PFSK-1 (cell line): Measurements from ENCODE around the gene ST6GAL2. TPM values are rescaled to one million over a fixed set of nuclear protein-coding genes. Genes with fewer than 3 reads are reported as not detected.

Source experiments
- FOXP2 ChIP-seq: optimal IDR thresholded peaks from 2 replicates; pipeline ENCODE3; 2011; ENCODE audit warnings: borderline replicate concordance, control low read depth, inconsistent platforms; ENCODE audit not compliant: insufficient read depth; ENCODE audit errors: extremely low read length, extremely low read depth
- POLR2AphosphoS5 ChIP-seq: IDR thresholded peaks from 2 replicates; pipeline ENCODE4 v1.6.1; 2012; ENCODE audit warnings: low read depth, mild to moderate bottlenecking, control low read depth, low read length, moderate library complexity
- SIN3A ChIP-seq: IDR thresholded peaks from 2 replicates; pipeline ENCODE4 v1.6.1; 2012; ENCODE audit warnings: mild to moderate bottlenecking, low read length, moderate library complexity, borderline replicate concordance; ENCODE audit not compliant: insufficient read depth
- TAF1 ChIP-seq: IDR thresholded peaks from 2 replicates; pipeline ENCODE4 v1.6.1; 2012; ENCODE audit warnings: low read length, control low read depth, borderline replicate concordance; ENCODE audit not compliant: insufficient read depth
- polyA plus RNA-seq: library from polyadenylated mRNA; unstranded; fragments of >200 nt; gene quantifications from one replicate; pipeline ENCODE4 v1.2.1, GENCODE V29; 2012; ENCODE audit warnings: low read depth, missing spikeins; ENCODE audit not compliant: insufficient read length
- TF ChIP-seq, protein P1 (sequence below), 2 experiments: IDR thresholded peaks; 2 replicates each; pipeline versions ENCODE4 v1.6.1 to v1.8.0; 2011 to 2012; ENCODE audit warnings: low read depth in 2 of 2, low read length in 2 of 2, control low read depth in 1 of 2, inconsistent platforms in 1 of 2, mild to moderate bottlenecking in 1 of 2, moderate library complexity in 1 of 2; ENCODE audit not compliant: insufficient read depth in 1 of 2

Gene ST6GAL2, protein sequence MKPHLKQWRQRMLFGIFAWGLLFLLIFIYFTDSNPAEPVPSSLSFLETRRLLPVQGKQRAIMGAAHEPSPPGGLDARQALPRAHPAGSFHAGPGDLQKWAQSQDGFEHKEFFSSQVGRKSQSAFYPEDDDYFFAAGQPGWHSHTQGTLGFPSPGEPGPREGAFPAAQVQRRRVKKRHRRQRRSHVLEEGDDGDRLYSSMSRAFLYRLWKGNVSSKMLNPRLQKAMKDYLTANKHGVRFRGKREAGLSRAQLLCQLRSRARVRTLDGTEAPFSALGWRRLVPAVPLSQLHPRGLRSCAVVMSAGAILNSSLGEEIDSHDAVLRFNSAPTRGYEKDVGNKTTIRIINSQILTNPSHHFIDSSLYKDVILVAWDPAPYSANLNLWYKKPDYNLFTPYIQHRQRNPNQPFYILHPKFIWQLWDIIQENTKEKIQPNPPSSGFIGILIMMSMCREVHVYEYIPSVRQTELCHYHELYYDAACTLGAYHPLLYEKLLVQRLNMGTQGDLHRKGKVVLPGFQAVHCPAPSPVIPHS
- polyA plus RNA-seq, result 1.3 TPM

DNA sequence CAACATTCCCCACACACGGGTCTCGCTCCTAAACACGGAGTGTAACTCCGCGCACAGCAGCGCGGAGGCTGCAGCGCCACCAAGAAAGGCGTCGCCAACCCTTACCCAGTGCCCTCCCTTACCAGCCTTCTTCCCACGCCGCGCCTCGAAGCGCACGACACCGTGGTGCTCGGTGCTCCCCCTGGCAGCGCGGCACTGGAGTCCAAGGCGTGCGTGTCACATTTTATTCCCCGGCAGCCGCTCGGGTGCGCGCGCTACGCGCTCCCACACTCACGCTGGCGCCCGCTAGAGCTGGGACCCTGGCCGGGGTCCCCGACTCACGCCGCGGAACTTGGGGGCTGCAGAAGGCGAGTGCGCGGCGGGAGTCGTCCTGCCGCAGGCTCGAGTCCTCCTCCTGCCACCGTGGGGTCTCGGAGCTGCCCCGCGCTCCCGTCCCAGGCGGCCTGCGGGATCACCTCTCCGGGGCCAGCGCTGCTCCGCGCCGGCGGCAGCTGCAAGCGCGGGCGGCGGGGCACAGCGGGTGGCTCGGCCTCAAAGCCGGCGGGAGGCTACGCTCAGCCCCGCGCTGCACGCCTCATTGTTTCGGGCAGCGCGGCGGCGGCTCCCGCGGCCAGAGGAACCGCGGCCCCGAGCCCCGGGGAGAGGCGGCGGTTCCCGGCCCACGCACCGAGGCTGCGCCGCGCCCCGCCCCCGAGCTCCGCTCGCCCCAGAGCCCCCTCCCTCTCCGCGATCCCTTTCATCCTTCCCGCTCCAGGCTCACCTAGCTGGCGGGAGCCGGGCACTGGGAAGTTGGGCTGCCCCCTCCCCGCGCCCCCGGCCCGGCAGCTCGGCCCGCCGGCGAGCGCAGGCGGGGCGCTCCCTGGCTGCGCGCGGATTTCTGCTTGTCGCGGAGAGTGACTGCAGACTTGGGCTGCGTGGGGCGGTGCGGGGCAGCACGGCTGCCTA is at the start of gene ST6GAL2:
Gene ST6GAL2, minus strand, starts transcription at position 197 of the 945 bp plus-strand sequence. CDS start 42,190 bp downstream, outside the sequence.
- no peak for TF ChIP-seq POLR2AphosphoS5
- TF ChIP-seq TAF1, result no peak
- TF ChIP-seq, protein P1, sequence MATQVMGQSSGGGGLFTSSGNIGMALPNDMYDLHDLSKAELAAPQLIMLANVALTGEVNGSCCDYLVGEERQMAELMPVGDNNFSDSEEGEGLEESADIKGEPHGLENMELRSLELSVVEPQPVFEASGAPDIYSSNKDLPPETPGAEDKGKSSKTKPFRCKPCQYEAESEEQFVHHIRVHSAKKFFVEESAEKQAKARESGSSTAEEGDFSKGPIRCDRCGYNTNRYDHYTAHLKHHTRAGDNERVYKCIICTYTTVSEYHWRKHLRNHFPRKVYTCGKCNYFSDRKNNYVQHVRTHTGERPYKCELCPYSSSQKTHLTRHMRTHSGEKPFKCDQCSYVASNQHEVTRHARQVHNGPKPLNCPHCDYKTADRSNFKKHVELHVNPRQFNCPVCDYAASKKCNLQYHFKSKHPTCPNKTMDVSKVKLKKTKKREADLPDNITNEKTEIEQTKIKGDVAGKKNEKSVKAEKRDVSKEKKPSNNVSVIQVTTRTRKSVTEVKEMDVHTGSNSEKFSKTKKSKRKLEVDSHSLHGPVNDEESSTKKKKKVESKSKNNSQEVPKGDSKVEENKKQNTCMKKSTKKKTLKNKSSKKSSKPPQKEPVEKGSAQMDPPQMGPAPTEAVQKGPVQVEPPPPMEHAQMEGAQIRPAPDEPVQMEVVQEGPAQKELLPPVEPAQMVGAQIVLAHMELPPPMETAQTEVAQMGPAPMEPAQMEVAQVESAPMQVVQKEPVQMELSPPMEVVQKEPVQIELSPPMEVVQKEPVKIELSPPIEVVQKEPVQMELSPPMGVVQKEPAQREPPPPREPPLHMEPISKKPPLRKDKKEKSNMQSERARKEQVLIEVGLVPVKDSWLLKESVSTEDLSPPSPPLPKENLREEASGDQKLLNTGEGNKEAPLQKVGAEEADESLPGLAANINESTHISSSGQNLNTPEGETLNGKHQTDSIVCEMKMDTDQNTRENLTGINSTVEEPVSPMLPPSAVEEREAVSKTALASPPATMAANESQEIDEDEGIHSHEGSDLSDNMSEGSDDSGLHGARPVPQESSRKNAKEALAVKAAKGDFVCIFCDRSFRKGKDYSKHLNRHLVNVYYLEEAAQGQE (IDR thresholded peaks at IDR 0.05; ENCODE audit: insufficient read depth in 1 of 2, low read depth in 2 of 2, low read length in 2 of 2), result no peak
- no peak for TF ChIP-seq FOXP2
- TF ChIP-seq SIN3A, result no peak

DNA sequence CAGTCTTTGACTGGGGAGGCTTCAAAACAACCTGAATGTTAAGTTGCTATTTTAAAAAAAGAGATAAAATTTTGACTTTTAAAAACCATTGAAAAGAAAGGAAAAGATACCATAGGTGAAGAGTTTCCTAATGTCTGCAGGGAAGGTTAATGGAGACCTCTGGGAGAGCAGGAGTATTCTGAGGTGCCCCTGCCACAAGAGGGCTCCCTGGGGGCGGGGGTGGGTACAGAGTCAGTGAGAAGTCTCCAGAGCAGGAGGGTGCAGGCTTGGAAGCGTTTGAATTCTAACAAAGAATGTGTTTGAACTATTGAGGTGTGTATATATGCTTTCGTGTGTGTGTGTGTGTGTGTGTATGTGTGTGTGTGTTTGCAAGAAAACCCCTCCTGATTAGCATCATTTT is 46.7 kb upstream of the ST6GAL2 start:
- TF ChIP-seq SIN3A (no peak), TAF1 (no peak), FOXP2 (no peak), POLR2AphosphoS5 (no peak)
- TF ChIP-seq, protein P1 (IDR thresholded peaks at IDR 0.05; ENCODE audit: insufficient read depth in 1 of 2, low read depth in 2 of 2, low read length in 2 of 2), result no peak

DNA sequence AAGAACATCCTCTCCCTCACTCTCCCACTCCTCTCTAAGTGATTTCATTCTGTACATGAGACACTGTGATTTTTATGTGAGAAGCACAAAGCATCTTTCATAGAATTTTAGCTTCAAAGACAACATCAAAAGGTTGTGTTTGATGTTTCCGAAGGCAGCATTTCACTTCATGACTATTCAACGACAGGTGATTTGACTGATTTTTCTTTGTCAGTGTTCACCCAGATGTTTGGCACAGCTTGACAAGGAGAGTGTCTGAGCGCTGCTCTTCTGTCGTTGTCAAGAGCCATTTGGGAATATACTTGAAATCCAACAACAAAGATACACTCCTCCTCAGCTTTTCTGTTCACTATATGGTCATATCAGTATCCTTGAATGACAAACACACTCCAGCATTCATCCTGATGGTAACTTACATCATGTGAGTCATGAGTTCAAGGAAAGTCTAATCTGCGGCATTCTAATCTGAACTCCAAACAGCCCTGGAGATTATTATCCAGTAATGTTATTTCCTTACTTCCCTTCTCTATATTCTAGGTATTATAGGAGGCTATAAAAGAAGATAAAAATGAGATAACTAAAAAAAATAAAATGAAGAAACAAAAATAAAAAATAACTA is 45.9 kb upstream of the ST6GAL2 start:
- TF ChIP-seq, protein P1 (IDR thresholded peaks at IDR 0.05; ENCODE audit: insufficient read depth in 1 of 2, low read depth in 2 of 2, low read length in 2 of 2), result no peak
- no peak for TF ChIP-seq TAF1

DNA sequence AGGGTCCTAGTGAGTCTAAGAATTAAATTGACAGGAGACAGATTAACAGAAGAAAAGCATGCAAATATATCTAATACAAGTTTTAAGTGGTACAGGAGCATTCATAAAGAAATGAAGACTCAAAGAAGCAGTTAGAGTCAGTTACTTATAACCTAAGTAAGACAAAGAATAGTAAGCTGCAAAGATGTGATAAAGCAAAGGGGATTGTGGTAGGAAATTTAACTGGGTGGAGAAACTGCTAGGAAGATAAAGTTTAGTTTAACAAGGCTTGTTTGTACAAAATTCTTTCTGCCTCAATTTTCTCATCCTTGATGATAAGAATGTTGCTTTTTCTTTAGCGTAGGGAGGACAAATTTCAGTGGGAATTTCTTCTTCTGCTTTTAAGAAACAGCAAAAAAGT is 35.5 kb upstream of the ST6GAL2 start:
- TF ChIP-seq SIN3A (no peak), FOXP2 (no peak), TAF1 (no peak), POLR2AphosphoS5 (no peak)
- TF ChIP-seq, protein P1 (IDR thresholded peaks at IDR 0.05; ENCODE audit: insufficient read depth in 1 of 2, low read depth in 2 of 2, low read length in 2 of 2), result no peak
